CD4-positive, alpha-beta T cell treated with Interleukin-6 for 4 hours (primary cell): ENCODE results near the gene ILK.

Experiments
- DNase-seq: peaks from one replicate; pipeline ENCODE4 v3.0.0-alpha.2; 2020; ENCODE audit warnings: mixed read lengths

Gene ILK

GRCh38 chr11:6574816-6575715 is 28.5 kb upstream of the ILK start:
- DNase-seq, result no peak

- no peak for DNase-seq
These were observed 26.9 kb upstream of the ILK start for GRCh38 chr11:6576471-6577373.

- DNase-seq, result no peak
These were observed 25.4 kb upstream of the ILK start for GRCh38 chr11:6578134-6578533.

GRCh38 chr11:6579681-6580080 is 23.9 kb upstream of the ILK start:
- no peak for DNase-seq

GRCh38 chr11:6583584-6583983 is 20.0 kb upstream of the ILK start:
- DNase-seq, result no peak

GRCh38 chr11:6584528-6584927 is 19.0 kb upstream of the ILK start:
- DNase-seq, result no peak

- no peak for DNase-seq
These were observed 16.9 kb upstream of the ILK start for GRCh38 chr11:6586434-6587359.

- DNase-seq, result no peak
These were observed 16.1 kb upstream of the ILK start for GRCh38 chr11:6587360-6587953.

- DNase-seq, result no peak
These were observed 15.6 kb upstream of the ILK start for GRCh38 chr11:6588018-6588417.

GRCh38 chr11:6594142-6594768 is 9.3 kb upstream of the ILK start:
- DNase-seq, result no peak

- DNase-seq, result no peak
These were observed 7.2 kb upstream of the ILK start for GRCh38 chr11:6596239-6596877.

GRCh38 chr11:6598555-6598954 is 5.0 kb upstream of the ILK start:
- DNase-seq, result no peak

GRCh38 chr11:6599449-6599848 is 4.1 kb upstream of the ILK start:
- DNase-seq, result no peak

- DNase-seq, result no peak
These were observed 3.6 kb upstream of the ILK start for GRCh38 chr11:6599881-6600390.

- no peak for DNase-seq
These were observed 2.5 kb upstream of the ILK start for GRCh38 chr11:6601041-6601461.

- DNase-seq, result no peak
These were observed 1.3 kb upstream of the ILK start for GRCh38 chr11:6602096-6602940.

- DNase-seq, result peak; percentile 71
These were observed 580 bp downstream of the ILK start for GRCh38 chr11:6604081-6604626.

GRCh38 chr11:6604790-6605189 is 1.2 kb downstream of the ILK start:
- DNase-seq, result no peak

- DNase-seq, result peak; percentile 54
These were observed 3.1 kb downstream of the ILK start for GRCh38 chr11:6606471-6607189.
